Measurements from ENCODE around the gene KRT9.

DNA sequence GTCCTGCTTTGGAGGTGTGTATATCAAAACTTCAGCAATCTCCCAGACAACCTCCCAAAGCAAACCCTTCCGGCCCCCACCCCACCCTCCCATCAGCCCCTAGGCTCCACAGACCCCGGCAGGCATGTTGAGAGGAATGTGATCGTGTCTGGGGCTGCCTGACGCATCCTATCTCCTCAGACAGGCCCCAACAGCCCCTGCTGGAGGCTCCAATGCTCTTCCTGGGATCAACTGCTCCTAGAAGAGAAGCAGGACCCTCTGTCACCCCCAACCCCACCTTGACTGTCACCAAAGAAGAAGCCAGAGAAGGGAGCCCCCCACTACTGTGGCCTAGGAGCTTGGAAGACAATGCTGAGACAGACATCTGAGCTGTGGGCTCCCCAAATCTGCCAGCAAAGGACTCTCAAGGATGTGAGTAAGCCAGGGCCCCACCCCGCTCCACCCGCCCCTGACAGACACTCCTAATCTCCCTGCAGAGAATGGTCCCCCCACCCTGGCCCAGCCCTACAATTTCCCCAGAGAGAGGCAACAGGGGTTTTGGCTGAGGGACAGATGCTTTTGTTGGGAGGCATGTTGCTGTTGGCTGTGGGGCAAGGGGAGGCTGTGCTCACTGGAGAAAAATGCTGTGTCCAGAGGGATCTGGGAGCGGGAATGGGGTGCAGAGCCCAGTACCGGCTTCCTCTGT is 16.4 kb upstream of the KRT9 start:
- TF ChIP-seq EZH2 (IDR thresholded peaks at IDR 0.05; ENCODE audit: low read length, missing control alignments) (no peak), CTCF (conservative IDR thresholded peaks at IDR 0.05 in 1 of 2, IDR thresholded peaks at IDR 0.05 in 1 of 2; ENCODE audit: low read depth in 1 of 2, low read length in 2 of 2) (no peak)
